ENCODE data around the gene TUBGCP6.
A peak's percentile ranks its signal among the peaks of the same experiment; 100 is the strongest.

The TUBGCP6 gene

DNA sequence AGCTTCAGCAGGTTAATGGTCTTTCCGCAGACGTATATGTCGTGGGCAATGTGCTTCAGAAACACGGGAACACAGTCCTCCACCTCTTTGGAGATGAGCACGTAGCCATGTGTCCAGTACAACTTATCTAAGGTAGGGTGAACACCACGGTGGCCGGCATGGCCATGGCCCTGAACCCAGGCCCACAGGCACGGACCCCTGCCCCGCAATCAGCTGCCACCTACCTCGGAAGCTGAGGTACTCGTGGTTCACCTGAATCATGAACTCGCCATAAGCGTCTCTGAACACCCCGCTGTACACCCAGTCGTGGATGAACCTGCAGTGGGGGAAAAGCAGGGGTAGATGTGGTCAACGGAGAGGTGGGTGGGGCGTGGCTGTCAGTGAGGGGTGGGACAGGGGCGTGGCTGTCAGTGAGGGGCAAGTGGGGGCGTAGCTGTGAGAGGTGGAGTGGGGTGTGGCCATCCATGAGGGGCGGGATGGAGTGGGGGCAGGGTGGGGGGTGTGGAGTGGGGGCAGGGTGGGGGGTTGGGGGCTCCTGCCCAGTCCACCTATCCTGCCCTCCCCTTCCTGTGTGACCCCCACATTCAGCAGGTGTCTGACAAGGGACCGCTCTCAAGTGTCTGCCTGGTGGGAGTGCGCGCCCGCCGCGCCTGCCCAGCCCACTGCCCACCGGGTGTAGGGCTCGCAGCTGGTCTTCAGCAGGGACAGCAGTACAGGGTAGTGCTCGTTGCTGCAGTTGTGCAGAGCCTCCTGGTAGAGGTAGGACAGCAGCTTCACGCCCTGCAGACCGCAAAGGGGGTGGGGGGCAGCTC lies 18.6 kb downstream of the TUBGCP6 start:
- DNase-seq = no peak

DNA sequence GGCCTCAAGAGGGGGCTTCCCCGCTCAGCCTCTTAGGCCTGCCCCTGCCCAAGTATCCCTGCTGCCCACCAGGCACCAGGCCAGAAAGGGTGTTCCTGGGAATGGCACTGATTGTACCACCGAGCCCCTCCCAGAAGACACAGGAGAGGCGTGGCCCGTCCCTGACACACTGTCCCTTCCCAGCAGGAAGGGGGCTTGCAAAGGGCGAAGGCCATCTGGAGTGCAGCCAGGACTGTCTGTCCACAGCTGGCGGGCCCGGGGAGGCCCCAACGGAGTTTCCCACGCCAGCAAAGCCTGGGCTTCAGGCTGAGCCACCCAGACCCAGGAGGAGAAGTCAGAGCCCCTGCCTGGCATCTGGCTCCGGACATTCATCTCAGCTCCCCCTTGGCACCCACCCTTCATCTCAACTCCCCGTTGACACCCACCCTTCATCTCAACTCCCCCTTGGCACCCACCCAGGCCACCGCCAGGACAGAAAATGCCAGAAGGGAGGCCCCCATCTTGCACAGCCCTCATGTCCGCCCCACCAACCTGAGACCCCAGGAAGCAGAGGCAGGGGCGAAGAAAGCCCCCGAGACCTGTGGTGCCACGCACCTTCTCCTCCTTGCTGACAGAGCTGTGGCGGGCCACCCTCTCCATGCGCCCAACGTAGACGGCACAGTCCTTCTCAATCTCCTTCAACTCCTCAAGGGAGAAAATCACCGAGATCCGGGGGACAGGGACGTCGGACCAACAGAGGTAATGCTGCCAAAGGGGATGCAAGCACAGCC lies 19.4 kb downstream of the TUBGCP6 start:
- no peak for DNase-seq

- DNase-seq = no peak
Observed at GRCh38 chr22:50224071-50224470, 20.8 kb downstream of the TUBGCP6 start.

- no peak for DNase-seq
Observed at GRCh38 chr22:50222508-50222907, 22.3 kb downstream of the TUBGCP6 start.

DNA sequence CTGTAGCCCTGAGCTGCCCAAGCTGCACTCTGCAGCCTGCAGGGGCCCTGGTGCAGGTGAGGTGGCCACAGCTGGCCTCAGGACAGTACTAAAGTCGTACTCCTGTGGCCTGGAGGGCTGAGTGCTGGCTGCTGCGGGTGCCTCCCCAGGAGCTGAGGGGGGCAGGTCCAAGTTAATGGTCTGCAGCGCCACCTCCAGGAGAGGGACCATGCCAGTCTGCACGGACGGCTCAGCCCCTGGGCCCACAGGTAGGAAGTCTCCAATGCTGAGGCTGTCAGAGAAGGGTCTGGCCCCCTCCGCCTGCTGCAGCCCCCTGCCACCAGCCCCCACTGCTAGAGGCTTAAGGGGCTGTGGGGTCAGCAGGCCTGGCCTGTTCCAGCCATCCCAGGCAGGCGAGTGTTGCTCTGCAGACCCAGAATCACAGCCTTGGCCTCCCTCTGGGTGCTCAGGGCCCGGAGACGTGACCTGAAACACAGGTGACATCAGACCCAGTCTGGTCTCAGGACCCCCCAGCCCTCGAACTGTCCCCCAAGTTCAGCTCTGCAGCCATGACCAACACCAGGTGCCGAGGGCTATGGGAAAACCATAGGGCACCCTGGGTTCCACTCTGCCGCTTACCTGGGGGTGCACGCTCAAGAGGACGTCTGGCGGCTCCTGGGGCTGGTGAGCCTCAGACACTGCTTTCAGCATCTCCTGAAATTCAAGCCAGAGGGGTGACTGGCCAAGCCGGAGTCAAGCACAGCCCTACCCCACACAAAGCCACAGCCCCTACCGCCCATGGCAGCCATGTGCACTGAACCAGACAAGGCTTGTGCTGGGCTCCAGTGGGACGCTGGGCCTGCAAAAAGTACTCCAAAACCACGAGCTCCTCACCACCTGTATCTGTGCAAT lies 23.2 kb downstream of the TUBGCP6 start:
- no peak for DNase-seq

GRCh38 chr22:50220603-50221409 lies 24.0 kb downstream of the TUBGCP6 start:
- DNase-seq = no peak

DNA sequence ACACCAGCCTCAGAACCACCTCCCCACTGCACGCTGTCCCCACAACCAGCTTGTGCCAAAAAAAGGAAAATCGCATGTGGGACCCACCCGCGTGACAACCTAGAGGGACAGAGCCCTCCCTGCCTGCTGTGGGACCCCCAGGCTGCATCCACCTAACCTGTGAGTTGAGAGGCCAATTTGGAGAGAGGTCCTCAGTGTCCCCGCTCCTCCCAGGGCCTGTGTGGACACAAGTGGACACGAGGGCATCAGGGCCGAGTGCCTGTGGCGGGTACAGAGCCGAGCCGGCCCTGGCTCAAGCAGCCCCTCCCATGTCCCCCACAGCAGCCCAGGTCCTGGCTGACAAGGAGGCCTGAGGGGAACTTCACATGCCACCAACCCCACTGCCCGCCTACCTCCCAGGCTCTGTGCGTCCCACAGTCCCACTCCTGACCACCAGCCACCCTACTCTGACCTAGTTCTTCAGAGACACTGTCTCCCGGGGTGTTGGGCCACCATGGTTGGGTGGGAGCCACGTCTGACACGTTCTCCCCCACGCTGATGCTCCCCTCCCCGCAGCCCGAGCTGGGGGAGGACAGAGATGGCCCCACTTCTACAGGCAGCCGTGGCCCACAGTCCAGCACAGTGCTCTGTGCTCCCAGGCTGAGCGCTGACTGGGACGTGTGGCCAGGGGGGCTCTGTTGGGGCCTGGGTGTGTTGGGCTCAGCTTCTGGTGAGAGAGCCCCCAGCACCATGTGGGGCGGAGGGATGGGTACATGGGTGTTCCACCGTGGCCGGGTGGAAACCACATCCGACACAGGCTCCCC lies 24.8 kb downstream of the TUBGCP6 start:
- DNase-seq = no peak

DNA sequence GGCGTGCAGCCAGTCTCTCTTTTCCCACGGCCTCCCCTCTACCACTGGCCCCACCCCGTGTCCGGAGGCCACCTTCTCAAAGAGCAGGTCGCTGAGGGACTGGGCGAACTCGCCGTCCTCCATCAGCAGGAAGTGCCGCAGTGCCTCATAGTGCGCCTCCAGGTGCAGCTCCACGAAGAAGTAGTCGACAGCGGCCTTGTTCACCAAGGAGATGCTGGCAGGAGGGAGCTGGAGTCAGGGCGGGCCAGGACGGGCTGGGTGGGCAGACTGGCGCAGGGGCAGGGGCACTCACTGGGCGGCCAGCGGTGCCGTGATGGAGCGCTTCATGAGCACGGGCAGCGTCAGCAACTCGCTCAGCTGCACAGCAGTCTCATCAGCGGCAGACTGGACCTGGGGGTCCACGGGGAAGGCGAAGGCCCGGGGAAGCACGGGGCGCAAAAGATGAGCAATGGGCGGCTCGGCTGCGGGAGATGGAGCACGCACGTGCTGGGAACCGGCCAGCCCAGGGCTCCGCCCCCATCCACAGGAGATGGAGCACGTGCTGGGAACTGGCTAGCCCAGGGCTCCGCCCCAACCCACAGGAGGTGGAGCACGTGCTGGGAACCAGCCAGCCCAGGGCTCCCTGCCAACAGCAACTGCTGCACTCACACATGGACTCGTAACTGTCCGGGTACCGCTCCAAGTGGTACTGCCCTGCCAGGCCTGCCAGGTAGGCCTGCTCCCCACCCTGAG lies 25.7 kb downstream of the TUBGCP6 start:
- DNase-seq = peak; percentile 79

DNA sequence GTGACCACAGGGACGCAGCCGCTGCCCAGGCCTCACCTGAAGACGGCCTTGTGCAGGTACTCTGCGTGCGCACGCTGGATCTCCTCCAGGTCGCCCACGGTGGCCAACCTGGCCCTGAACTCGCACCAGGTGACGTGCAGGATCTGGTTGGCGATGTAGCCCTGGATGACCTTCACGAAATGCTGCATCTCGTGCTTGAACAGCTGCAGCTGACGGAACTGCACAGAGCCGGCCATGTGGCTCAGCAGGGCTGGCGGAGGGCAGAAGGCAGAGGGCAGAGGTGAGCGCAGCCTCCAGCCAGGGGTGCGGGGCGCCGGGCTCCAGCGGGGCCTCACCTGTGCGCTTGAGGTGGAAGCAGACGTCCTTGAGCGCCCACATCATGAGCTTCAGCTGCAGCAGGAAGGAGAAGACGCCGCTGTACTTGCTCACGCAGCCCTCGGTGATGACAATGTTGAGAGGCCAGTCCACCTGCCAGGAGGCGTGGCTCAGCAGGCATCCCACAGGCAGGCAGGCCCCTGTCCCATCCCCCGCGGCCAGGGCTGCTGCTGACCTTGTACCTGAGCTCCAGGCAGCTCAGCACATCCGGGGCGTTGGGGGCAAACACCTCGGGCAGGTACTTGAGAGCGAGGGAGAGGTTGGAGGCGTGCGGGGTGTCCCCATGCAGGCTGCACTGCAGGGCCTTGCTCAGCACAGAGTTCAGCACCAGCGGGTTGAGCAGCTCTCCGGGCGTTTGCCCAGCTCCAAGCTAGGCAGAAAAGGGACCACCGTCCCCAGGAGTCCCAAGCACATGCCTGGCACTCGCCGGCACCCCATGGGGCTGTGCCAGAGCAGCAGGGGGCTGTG lies 26.4 kb downstream of the TUBGCP6 start:
- DNase-seq = no peak

DNA sequence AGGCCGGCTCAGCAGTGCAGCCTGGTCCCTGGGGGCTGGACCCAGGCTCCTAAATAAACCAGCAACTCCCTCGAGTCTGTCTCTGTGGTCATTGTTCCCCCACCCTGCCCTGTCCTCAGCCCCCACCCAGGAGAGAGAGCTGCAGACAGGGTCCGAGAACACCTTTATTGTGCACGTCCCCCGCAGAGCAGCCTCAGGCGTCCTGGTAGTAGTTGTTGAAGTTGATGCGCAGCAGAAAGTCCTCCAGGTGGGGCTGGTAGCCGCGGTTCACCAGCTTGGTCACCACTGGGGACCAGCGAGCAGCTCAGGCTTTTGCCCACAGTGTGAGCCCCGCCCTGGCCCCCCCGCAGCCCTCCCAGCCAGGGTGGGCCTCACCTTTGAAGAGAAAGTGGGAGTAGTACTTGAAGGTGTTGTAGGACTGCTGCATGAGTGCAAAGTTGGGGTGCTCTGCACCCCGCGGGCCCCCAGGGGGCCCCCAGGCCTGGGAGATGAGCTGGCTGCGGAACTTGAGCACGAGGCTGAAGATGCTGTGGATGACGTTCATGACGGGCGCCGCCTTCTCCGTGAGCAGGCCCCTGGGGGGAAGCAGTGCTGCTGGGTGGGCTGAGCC lies 27.2 kb downstream of the TUBGCP6 start:
- DNase-seq = no peak

DNA sequence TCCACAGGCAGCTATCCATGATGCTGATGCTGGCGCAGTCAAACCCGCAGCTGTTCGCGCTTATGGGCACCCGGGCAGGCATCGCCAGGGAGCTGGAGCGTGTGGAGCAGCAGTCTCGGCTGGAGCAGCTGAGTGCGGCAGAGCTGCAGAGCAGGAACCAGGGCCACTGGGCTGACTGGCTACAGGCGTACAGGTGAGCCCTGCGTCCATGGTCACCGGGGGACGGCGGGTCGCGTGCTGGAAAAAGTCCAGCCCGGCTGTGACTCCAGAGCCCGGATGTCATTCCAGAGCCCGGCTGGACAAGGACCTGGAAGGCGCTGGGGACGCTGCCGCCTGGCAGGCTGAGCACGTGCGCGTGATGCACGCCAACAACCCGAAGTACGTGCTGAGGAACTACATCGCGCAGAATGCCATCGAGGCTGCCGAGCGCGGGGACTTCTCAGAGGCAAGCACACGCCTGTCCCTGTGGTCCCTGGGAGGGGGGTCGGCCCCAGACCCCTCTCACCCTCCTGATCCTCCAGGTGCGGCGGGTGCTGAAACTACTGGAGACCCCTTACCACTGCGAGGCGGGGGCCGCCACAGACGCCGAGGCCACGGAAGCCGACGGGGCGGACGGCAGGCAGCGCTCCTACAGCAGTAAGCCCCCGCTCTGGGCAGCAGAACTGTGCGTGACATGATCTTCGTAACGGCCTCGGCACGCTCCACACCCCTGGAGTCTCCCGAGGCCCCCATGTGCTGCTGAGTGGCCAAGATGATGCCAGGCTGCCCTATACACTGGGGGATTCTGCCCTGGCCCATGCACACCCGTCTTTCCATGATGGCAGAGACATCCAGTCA lies 27.9 kb downstream of the TUBGCP6 start:
- DNase-seq = no peak

- DNase-seq = no peak
Observed at GRCh38 chr22:50216055-50216683, 28.7 kb downstream of the TUBGCP6 start.

DNA sequence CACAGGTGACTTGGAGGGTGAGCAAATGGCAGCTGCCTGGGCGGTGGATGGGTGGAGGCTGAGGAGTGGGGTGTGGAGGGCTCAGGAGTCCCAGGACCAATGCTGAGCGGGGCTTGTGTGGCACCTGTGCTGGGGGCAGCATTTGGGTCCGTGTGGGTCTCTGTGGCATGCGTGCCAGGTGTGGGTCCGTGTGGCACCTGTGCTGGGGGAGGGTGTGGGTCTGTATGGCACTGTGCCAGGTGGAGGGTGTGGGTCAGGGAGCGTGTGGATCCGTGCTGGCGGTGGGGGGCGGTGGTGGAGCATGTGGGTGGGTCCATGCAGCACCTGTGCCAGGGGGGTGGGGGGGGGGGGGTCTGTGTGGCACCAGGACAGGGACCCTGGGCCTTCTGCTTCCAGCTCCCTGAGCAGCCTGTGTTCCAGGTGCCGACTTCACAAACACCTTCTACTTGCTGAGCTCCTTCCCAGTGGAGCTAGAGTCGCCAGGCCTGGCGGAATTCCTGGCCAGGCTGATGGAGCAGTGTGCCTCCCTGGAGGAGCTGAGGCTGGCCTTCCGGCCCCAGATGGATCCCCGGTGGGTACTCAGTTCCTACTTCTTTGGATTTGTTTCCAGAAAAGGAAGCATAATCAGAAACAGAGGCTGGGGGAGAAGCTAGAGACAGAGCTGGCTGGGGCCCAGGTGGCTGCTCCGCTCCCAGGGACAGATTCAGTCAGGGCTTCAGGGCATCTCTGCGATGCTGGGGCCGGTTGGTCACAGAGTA lies 29.3 kb downstream of the TUBGCP6 start:
- no peak for DNase-seq

DNA sequence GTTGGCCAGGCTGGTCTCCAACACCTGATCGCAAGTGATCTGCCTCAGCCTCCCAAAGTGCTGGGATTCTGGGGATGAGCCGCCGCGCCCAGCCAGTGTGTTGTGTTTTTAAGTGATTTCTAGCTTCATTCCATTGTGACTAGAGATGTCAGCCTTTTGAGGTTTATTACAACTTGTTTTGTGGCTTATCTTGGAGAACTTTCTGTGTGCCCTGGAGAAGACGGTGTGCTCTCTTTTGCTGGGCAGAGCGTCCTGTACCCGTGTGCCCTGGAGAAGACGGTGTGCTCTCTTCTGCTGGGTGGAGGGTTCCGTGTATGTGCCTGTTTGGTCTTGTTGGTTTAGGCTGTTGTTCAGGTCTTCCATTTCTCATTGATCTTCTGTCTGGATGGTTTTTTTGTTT lies 31.6 kb downstream of the TUBGCP6 start:
- DNase-seq = no peak

GRCh38 chr22:50211147-50211546 lies 33.7 kb downstream of the TUBGCP6 start:
- no peak for DNase-seq

DNA sequence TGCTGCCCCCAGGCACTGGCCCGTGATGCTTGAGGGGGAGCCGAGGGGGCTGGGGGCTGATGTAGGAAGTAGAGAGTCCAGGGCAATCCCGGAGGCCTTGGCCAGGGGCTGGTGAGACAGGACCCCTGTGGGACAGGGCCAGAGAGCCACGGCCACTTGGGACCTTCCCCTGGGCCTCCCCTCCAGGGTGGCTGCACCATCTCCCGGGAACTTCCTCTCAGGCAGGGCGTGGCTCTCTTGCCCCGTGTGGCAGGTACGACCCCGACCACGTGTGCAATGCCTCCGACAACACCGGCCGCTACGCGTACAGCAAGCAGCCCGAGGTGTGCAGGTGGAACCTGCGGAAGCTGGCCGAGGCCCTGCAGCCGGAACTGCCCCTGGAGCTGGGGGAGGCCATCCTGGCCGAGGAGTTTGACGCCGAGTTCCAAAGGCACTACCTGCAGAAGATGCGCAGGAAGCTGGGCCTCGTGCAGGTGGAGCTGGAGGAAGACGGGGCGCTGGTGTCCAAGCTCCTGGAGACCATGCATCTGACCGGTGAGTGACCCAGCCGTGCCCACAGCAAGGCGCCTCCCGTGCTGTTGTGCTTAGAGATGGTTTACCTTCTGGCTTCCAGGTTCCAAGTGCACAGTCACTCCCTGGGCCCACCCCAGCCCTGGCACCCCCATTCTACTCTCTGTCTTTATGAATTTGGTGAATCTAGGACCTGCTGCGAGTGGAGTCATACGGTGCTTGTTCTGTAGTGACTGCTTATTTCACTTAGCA lies 34.3 kb downstream of the TUBGCP6 start:
- no peak for DNase-seq

All from fibroblast of skin of right biceps (primary cell).